Esophagus squamous epithelium (tissue), 4 donors: ENCODE measurements around the gene UAP1.

Experiments used
- CTCF ChIP-seq, 6 experiments: fragments of 450-650 bp in 4 of 6; fragments of 200-600 bp in 2 of 6; sonication (generic) in 2 of 6; IDR thresholded peaks; one replicate each; pipeline ENCODE4 v1.5.1; 2016 to 2019; ENCODE audit warnings: antibody characterized with exemption in 6 of 6, mild to moderate bottlenecking in 4 of 6, moderate library complexity in 4 of 6
- POLR2A ChIP-seq, 4 donors: fragments of 450-650 bp; IDR thresholded peaks; one replicate each; pipeline ENCODE4 v1.6.1; 2017; ENCODE audit warnings: antibody characterized with exemption in 4 of 4, mild to moderate bottlenecking in 4 of 4, moderate library complexity in 3 of 4

GRCh38 chr1:162644986-162645314 lies 83.4 kb downstream of the UAP1 start:
- TF ChIP-seq POLR2A (IDR thresholded peaks at IDR 0.05) = no peak
- TF ChIP-seq CTCF (IDR thresholded peaks at IDR 0.05) = no peak
